K562 (cell line): ENCODE results near the gene PPOX. TPM values are rescaled to one million over a fixed set of nuclear protein-coding genes. Genes with fewer than 3 reads are reported as not detected.

Experiments used
- ATAC-seq: fragments of 200-7000 bp; cut with Tn5 transposase; 3 replicates; pipeline ENCODE4 v1.9.1; 2020; ENCODE audit warnings: moderate library complexity
- BruUV-seq: library from RNA; stranded (reverse); fragments of 400-500 nt; replicated peaks from 2 replicates; lab custom pipeline; 2021; lab: Mats Ljungman, UMichigan
- CTCF ChIA-PET: fragments of 300-600 bp; formaldehyde crosslinking; extraction: SDS; loops from one replicate; lab custom pipeline; 2021; ENCODE audit warnings: low intra/inter-chr PET ratio; lab: Yijun Ruan, JAX
- POLR2A ChIA-PET: fragments of 300-600, 350-650 bp; sonication (Branson Sonifier 250); formaldehyde crosslinking; extraction: SDS; loops from one replicate; lab custom pipeline; 2021; ENCODE audit warnings: antibody characterized with exemption, inconsistent platforms; lab: Yijun Ruan, JAX
- DNase-seq, 4 experiments: peaks; one replicate each; pipeline versions ENCODE4 v3.0.0 to v3.0.0-alpha.2; 2011 to 2018; ENCODE audit warnings: low spot score in 3 of 4, mixed read lengths in 3 of 4; ENCODE audit errors: extremely low read depth in 1 of 4
- FAIRE-seq: peaks from 2 replicates; lab custom pipeline; 2011; peaks lifted over from hg19 to GRCh38; lab: Jason Lieb, UNC
- H2AFZ ChIP-seq: 2 replicates; pipeline ENCODE4 v1.6.0; 2011; ENCODE audit warnings: low read depth, low read length, control low read depth, inconsistent platforms
- H3K27ac ChIP-seq: fragments of 200-600 bp; 3 replicates; pipeline ENCODE4 v1.8.0; 2011; ENCODE audit warnings: low read depth, mild to moderate bottlenecking, control low read depth, inconsistent platforms, low read length, moderate library complexity, mixed read lengths; ENCODE audit errors: extremely low read depth
- H3K27me3 ChIP-seq, 2 experiments: fragments of 300-600 bp in 1 of 2; 2 replicates in 1 of 2; 3 replicates in 1 of 2; pipeline versions ENCODE4 v1.6.0 to v1.8.0; 2011; ENCODE audit warnings: inconsistent platforms in 2 of 2, low read length in 2 of 2, mild to moderate bottlenecking in 1 of 2, mixed read lengths in 1 of 2, moderate library complexity in 1 of 2; ENCODE audit not compliant: control insufficient read depth in 2 of 2, insufficient read depth in 2 of 2
- H3K36me3 ChIP-seq: fragments of 300-600 bp; 3 replicates; pipeline ENCODE4 v1.8.0; 2011; ENCODE audit warnings: mild to moderate bottlenecking, low read length, inconsistent platforms; ENCODE audit not compliant: control insufficient read depth, insufficient read depth
- H3K4me1 ChIP-seq, 2 experiments: fragments of 200-600 bp in 1 of 2; replicated peaks in 1 of 2; 2 replicates in 1 of 2; 3 replicates in 1 of 2; pipeline versions ENCODE4 v1.5.1 to v1.8.0; 2011; ENCODE audit warnings: inconsistent platforms in 2 of 2, low read length in 2 of 2, mild to moderate bottlenecking in 1 of 2, mixed read lengths in 1 of 2, moderate library complexity in 1 of 2; ENCODE audit not compliant: control insufficient read depth in 2 of 2, insufficient read depth in 2 of 2
- H3K4me2 ChIP-seq: 2 replicates; pipeline ENCODE4 v1.6.1; 2011; ENCODE audit warnings: low read length, control low read depth, inconsistent platforms, mixed read lengths; ENCODE audit not compliant: insufficient read depth
- H3K4me3 ChIP-seq: fragments of 200-600 bp; sonication (generic), shearing (Covaris generic); 2 replicates; pipeline ENCODE4 v1.5.1; 2016; ENCODE audit warnings: control low read depth, inconsistent platforms
- H3K79me2 ChIP-seq: fragments of 200-600 bp; 3 replicates; pipeline ENCODE4 v1.8.0; 2011; ENCODE audit warnings: low read length, inconsistent platforms; ENCODE audit not compliant: control insufficient read depth, insufficient read depth
- H3K9ac ChIP-seq, 2 experiments: 2 replicates each; pipeline versions ENCODE4 v1.6.0 to v1.6.1; 2011; ENCODE audit warnings: low read depth in 2 of 2, low read length in 2 of 2, control low read depth in 1 of 2, inconsistent platforms in 1 of 2, mild to moderate bottlenecking in 1 of 2, mixed read lengths in 1 of 2; ENCODE audit not compliant: insufficient read depth in 1 of 2
- H3K9me1 ChIP-seq: one replicate; pipeline ENCODE4 v1.6.0; 2011; ENCODE audit warnings: inconsistent platforms, mild to moderate bottlenecking, low read length, moderate library complexity; ENCODE audit not compliant: control insufficient read depth, insufficient read depth
- H3K9me3 ChIP-seq: replicated peaks from 2 replicates; pipeline ENCODE4 v1.5.1; 2011; ENCODE audit warnings: low read depth, low read length, inconsistent platforms; ENCODE audit not compliant: control insufficient read depth, insufficient read depth
- H4K20me1 ChIP-seq: replicated peaks from 2 replicates; pipeline ENCODE4 v1.6.1; 2011; ENCODE audit warnings: low read length, inconsistent platforms, mixed read lengths; ENCODE audit not compliant: control insufficient read depth, insufficient read depth
- GABPA ChIP-seq: fragments of 200-800 bp; sonication (Bioruptor generic); conservative IDR thresholded peaks from 2 replicates; pipeline ENCODE4 v1.6.1; 2016; ENCODE audit warnings: low read depth, missing genetic modification characterization, missing compliant biosample characterization
- HOXB6 ChIP-seq: fragments of 250-450 bp; sonication (Bioruptor Pico); IDR thresholded peaks from 2 replicates; pipeline ENCODE4 v1.5.1; 2022; ENCODE audit warnings: mild to moderate bottlenecking, borderline replicate concordance
- KAT2B ChIP-seq: IDR thresholded peaks from one replicate; pipeline ENCODE4 v1.6.1; 2012; ENCODE audit warnings: low read depth, mild to moderate bottlenecking, control low read depth, inconsistent platforms, low read length, moderate library complexity
- MCM7 ChIP-seq, 2 experiments: fragments of 450-650 bp; IDR thresholded peaks; 2 replicates each; pipeline ENCODE4 v1.6.1; 2016 to 2018
- POLR2A ChIP-seq: fragments of 450-650 bp; conservative IDR thresholded peaks from 2 replicates; pipeline ENCODE4 v1.6.1; 2016
- POLR2G ChIP-seq: fragments of 200-400 bp; formaldehyde crosslinking; IDR thresholded peaks from 2 replicates; pipeline ENCODE4 v1.6.1; 2017; ENCODE audit warnings: low read depth, mild to moderate bottlenecking, antibody characterized with exemption, low read length, moderate library complexity
- PURB ChIP-seq: sonication (generic); formaldehyde crosslinking; IDR thresholded peaks from 2 replicates; pipeline ENCODE4 v1.9.0; 2021; ENCODE audit warnings: low read depth, mild to moderate bottlenecking, missing genetic modification reagents
- RB1 ChIP-seq: fragments of 450-650 bp; IDR thresholded peaks from 2 replicates; pipeline ENCODE4 v1.6.1; 2017; ENCODE audit warnings: low read depth, mild to moderate bottlenecking
- RBFOX2 ChIP-seq: fragments of 200-400 bp; formaldehyde crosslinking; IDR thresholded peaks from 2 replicates; pipeline ENCODE4 v1.6.1; 2017; ENCODE audit warnings: low read depth, mild to moderate bottlenecking, low read length, moderate library complexity
- SMAD4 ChIP-seq: fragments of 250-450 bp; sonication (Bioruptor Pico); conservative IDR thresholded peaks from 2 replicates; pipeline ENCODE4 v1.8.0; 2021; ENCODE audit warnings: inconsistent platforms, mild to moderate bottlenecking, moderate library complexity
- TBL1XR1 ChIP-seq, 2 experiments: IDR thresholded peaks; 2 replicates each; pipeline ENCODE4 v1.6.1; 2012; ENCODE audit warnings: improper control_type of control experiment in 2 of 2, low read length in 2 of 2, mild to moderate bottlenecking in 1 of 2
- ZBTB9 ChIP-seq: fragments of 450-650 bp; formaldehyde crosslinking; IDR thresholded peaks from 2 replicates; pipeline ENCODE4 v1.4.0; 2020; ENCODE audit warnings: mild to moderate bottlenecking, moderate library complexity
- ZNF197 ChIP-seq: fragments of 200-800 bp; sonication (Bioruptor generic); IDR thresholded peaks from 2 replicates; pipeline ENCODE4 v1.6.1; 2016; ENCODE audit warnings: low read depth, missing genetic modification characterization, missing compliant biosample characterization
- ZNF311 ChIP-seq: fragments of 250-450 bp; sonication (Bioruptor Pico); IDR thresholded peaks from 2 replicates; pipeline ENCODE4 v1.4.0; 2020; ENCODE audit warnings: mild to moderate bottlenecking, moderate library complexity
- ZNF584 ChIP-seq: fragments of 200-800 bp; sonication (Bioruptor generic); IDR thresholded peaks from 2 replicates; pipeline ENCODE4 v1.6.1; 2016; ENCODE audit warnings: low read depth, mild to moderate bottlenecking, missing genetic modification characterization, missing compliant biosample characterization
- ZNF586 ChIP-seq: fragments of 450-650 bp; formaldehyde crosslinking; conservative IDR thresholded peaks from 2 replicates; pipeline ENCODE4 v1.4.0; 2020; ENCODE audit warnings: mild to moderate bottlenecking, moderate library complexity
- ZNF785 ChIP-seq: fragments of 250-450 bp; sonication (Bioruptor Pico); IDR thresholded peaks from 2 replicates; pipeline ENCODE4 v1.4.0; 2020; ENCODE audit warnings: mild to moderate bottlenecking
- ZNF79 ChIP-seq: fragments of 250-450 bp; sonication (Bioruptor Pico); IDR thresholded peaks from 2 replicates; pipeline ENCODE4 v1.4.0; 2020; ENCODE audit warnings: low read depth, mild to moderate bottlenecking, moderate library complexity
- WGBS: fragments of 100-300 bp; shearing (Covaris generic); methylation state at CpG from one replicate; pipeline ENCODE4 v1.1.6; 2016; ENCODE audit warnings: low coverage, mixed read lengths; ENCODE audit not compliant: insufficient coverage; ENCODE audit errors: missing lambda C conversion rate; 5-methylcytosine and 5-hydroxymethylcytosine counted together
- in situ Hi-C: fragments of 300-500 bp; cut with MboI; formaldehyde crosslinking; loops from 4 replicates; pipeline ENCODE4 v1.15.0; 2018; ENCODE audit warnings: inconsistent platforms, mixed read lengths
- intact Hi-C: fragments of 100-400 bp; cut with micrococcal nuclease; formaldehyde crosslinking; loops from 2 replicates; pipeline ENCODE4 v1.14.2; 2022
- polyA plus RNA-seq, 8 experiments: library from polyadenylated mRNA; depleted of rRNA in 4 of 8; stranded (reverse) in 5 of 8; unstranded in 3 of 8; fragments of >200 nt; fragmentation: Nextera tagmentation in 2 of 8; fragmentation: Illumina TruSeq in 1 of 8; extraction: Ambion mirVana in 2 of 8; extraction: Trizol in 1 of 8; gene quantifications; 2 replicates each; pipeline versions ENCODE4 v1.2.1 to v1.2.3, GENCODE V29; 2011 to 2014; ENCODE audit warnings: inconsistent platforms in 1 of 8, missing spikeins in 1 of 8
- total RNA-seq, 7 experiments: library from RNA; depleted of rRNA in 6 of 7; stranded (reverse); fragments of >200 nt in 6 of 7; fragmentation: Illumina TruSeq in 2 of 7; extraction: Trizol in 2 of 7; gene quantifications; 2 replicates each; pipeline versions ENCODE4 v1.2.1 to v1.2.3, GENCODE V29; 2011 to 2021; ENCODE audit warnings: low replicate concordance in 1 of 7
- TF ChIP-seq, protein P1 (sequence below): fragments of 450-650 bp; formaldehyde crosslinking; conservative IDR thresholded peaks from 2 replicates; pipeline ENCODE4 v1.4.0; 2022; ENCODE audit warnings: mild to moderate bottlenecking, missing genetic modification characterization
- TF ChIP-seq, protein P2 (sequence below): fragments of 450-650 bp; formaldehyde crosslinking; IDR thresholded peaks from 2 replicates; pipeline ENCODE4 v1.4.0; 2022; ENCODE audit warnings: mild to moderate bottlenecking, moderate library complexity

PPOX gene
- total and polyA plus RNA-seq, 9 of the 15 experiments (the other 6 are each of a cell fraction or from before 2014, with no cell fraction given), result 17.0 to 57.1 (median 38.9) TPM

DNA sequence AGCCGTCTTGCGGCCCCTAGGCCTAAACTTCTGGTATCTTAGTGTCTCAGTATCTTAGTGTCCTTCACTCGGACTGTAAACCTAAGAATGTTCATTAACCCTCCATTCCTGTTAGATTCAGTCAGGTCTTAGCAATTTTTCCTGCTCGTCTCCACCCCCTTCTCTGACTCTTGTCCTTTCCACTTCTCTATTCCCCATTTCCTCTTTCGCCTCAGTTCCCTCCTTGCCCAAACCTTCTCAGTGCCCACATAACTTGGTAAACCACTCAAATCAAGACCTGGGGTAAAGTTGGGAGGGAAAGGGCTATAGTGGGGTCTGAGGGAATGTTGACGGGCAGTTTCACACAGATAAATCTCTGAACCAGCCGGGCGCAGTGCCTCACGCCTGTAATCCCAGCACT lies 48.1 kb downstream of the PPOX start (continued):
- no peak for TF ChIP-seq ZNF584 (CRISPR knock-in tag)
- no peak for TF ChIP-seq RB1
- no peak for TF ChIP-seq PURB (CRISPR knock-in tag)

GRCh38 chr1:161215076-161215475 lies 48.9 kb downstream of the PPOX start, which contains the start of gene FCER1G:
FCER1G (plus strand) TSS chr1:161215295; CDS start chr1:161215322, 27 bp downstream.
- DNase-seq (peak in 1 of 4 experiments; percentile 11), FAIRE-seq (no peak), ATAC-seq (peak; percentile 15)
- Histone ChIP-seq H3K27me3 (no peaks in the 10 kb centered on the region), H3K9me3 (no peaks in the 10 kb centered on the region), H3K4me2 (no peak within 1 kb of the TSS), H2AFZ (no peak within 1 kb of the TSS), H3K79me2 (no peaks in the 10 kb centered on the region), H3K4me1 (peaks cover 3 to 21% of the 10 kb centered on the region in 2 experiments; a peak in 4 of 5 replicates), H3K9ac (no peak within 1 kb of the TSS; a peak in 1 of 4 replicates), H3K27ac (no peak within 1 kb of the TSS), H3K4me3 (no peak within 1 kb of the TSS), H3K36me3 (peaks cover 45% of the 10 kb centered on the region), H4K20me1 (no peaks in the 10 kb centered on the region), H3K9me1 (no peaks in the 10 kb centered on the region)
- WGBS, result 82% methylated on average over 9 of the region's 10 CpGs
- ChIA-PET CTCF (no interaction called here), POLR2A (interaction anchor here (0.7 to 1.6 kb wide), 3 partner anchors 10 to 99 kb away, joined by 4 to 5 read pairs (median 4); partner anchors contain the start of genes SDHC and TOMM40L)
- in situ Hi-C loops, result no loop called here
- BruUV-seq, result no TSS peak
- intact Hi-C loops, result no loop called here
- TF ChIP-seq, protein P1, sequence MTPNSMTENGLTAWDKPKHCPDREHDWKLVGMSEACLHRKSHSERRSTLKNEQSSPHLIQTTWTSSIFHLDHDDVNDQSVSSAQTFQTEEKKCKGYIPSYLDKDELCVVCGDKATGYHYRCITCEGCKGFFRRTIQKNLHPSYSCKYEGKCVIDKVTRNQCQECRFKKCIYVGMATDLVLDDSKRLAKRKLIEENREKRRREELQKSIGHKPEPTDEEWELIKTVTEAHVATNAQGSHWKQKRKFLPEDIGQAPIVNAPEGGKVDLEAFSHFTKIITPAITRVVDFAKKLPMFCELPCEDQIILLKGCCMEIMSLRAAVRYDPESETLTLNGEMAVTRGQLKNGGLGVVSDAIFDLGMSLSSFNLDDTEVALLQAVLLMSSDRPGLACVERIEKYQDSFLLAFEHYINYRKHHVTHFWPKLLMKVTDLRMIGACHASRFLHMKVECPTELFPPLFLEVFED, result 0 out of 2 replicates have a peak, but pooled peaks have one; percentile 25
- 0 out of 2 replicates have a peak, but pooled peaks have one; percentile 29 for TF ChIP-seq POLR2G
- TF ChIP-seq, protein P2, sequence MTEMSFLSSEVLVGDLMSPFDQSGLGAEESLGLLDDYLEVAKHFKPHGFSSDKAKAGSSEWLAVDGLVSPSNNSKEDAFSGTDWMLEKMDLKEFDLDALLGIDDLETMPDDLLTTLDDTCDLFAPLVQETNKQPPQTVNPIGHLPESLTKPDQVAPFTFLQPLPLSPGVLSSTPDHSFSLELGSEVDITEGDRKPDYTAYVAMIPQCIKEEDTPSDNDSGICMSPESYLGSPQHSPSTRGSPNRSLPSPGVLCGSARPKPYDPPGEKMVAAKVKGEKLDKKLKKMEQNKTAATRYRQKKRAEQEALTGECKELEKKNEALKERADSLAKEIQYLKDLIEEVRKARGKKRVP (CRISPR knock-in tag), result no peak
- 0 out of 2 replicates have a peak, but pooled peaks have one; percentile 20 for TF ChIP-seq RBFOX2
- TF ChIP-seq MCM7 (IDR thresholded peaks at IDR 0.05), result no peak
- no peak for TF ChIP-seq ZNF79 (CRISPR knock-in tag)
- no peak for TF ChIP-seq ZNF785 (CRISPR knock-in tag)
- TF ChIP-seq ZBTB9 (CRISPR knock-in tag), result 0 out of 2 replicates have a peak, but pooled peaks have one; percentile 36
- 0 out of 2 replicates have a peak, but pooled peaks have one; percentile 18 for TF ChIP-seq ZNF311 (CRISPR knock-in tag)
- TF ChIP-seq ZNF586 (CRISPR knock-in tag), result no peak
- no peak for TF ChIP-seq TBL1XR1 (IDR thresholded peaks at IDR 0.05; ENCODE audit: low read length in 2 of 2)
- TF ChIP-seq KAT2B, result no peak
- no peak for TF ChIP-seq HOXB6
- no peak for TF ChIP-seq SMAD4
- peak; percentile 50 for TF ChIP-seq GABPA (tag)
- peak; percentile 41; the same call in 1 of the 2 replicates for TF ChIP-seq POLR2A
- TF ChIP-seq ZNF197 (CRISPR knock-in tag), result no peak
